SK-N-SH (cell line): ENCODE measurements around the gene RNU6-9. TPM values are rescaled to one million over a fixed set of nuclear protein-coding genes. Genes with fewer than 3 reads are reported as not detected.

Source experiments
- CTCF ChIA-PET: fragments of 300-600, 350-600 bp; formaldehyde crosslinking; extraction: SDS; loops from one replicate; lab custom pipeline; 2021; lab: Yijun Ruan, JAX
- POLR2A ChIA-PET: fragments of 350-600 bp; sonication (Branson Sonifier 250); formaldehyde crosslinking; extraction: SDS; loops from one replicate; lab custom pipeline; 2020; ENCODE audit warnings: antibody characterized with exemption, inconsistent platforms; lab: Yijun Ruan, JAX
- DNase-seq: peaks from one replicate; pipeline ENCODE4 v3.0.0; 2012
- H2AFZ ChIP-seq: fragments of 200-600 bp; sonication (generic); 2 replicates; pipeline ENCODE4 v1.8.1; 2016; ENCODE audit warnings: antibody characterized with exemption, mild to moderate bottlenecking, low read depth
- H3F3A ChIP-seq: fragments of 200-600 bp; sonication (generic); replicated peaks from 2 replicates; pipeline ENCODE3; 2016; ENCODE audit warnings: antibody characterized with exemption, mild to moderate bottlenecking; ENCODE audit not compliant: insufficient read depth
- H3K27ac ChIP-seq, 2 experiments: fragments of 200-500 bp in 1 of 2; fragments of 200-600 bp in 1 of 2; sonication (Bioruptor generic) in 1 of 2; sonication (generic), shearing (Covaris generic) in 1 of 2; 2 replicates each; pipeline versions ENCODE4 v1.5.1 to v1.6.1; 2014 to 2016; ENCODE audit warnings: low read depth in 2 of 2, inconsistent platforms in 1 of 2, low read length in 1 of 2, mild to moderate bottlenecking in 1 of 2, mixed read lengths in 1 of 2
- H3K27me3 ChIP-seq: fragments of 200-600 bp; sonication (generic), shearing (Covaris generic); 2 replicates; pipeline ENCODE4 v1.6.1; 2016; ENCODE audit warnings: mixed run types; ENCODE audit not compliant: insufficient read depth
- H3K36me3 ChIP-seq, 2 experiments: fragments of 200-500 bp in 1 of 2; fragments of 200-600 bp in 1 of 2; sonication (Bioruptor generic) in 1 of 2; sonication (generic) in 1 of 2; replicated peaks in 1 of 2; 2 replicates each; pipeline versions ENCODE3 to v1.5.1; 2014 to 2016; ENCODE audit warnings: low read length in 1 of 2, mild to moderate bottlenecking in 1 of 2; ENCODE audit not compliant: insufficient read depth in 2 of 2, control insufficient read depth in 1 of 2
- H3K4me1 ChIP-seq, 2 experiments: fragments of 200-500 bp in 1 of 2; fragments of 200-600 bp in 1 of 2; sonication (Bioruptor generic) in 1 of 2; sonication (generic), shearing (Covaris generic) in 1 of 2; 2 replicates each; pipeline versions ENCODE4 v1.5.1 to v1.6.1; 2014 to 2016; ENCODE audit warnings: low read depth in 1 of 2, low read length in 1 of 2, mixed run types in 1 of 2; ENCODE audit not compliant: insufficient read depth in 2 of 2, control insufficient read depth in 1 of 2
- H3K4me2 ChIP-seq: fragments of 200-600 bp; sonication (generic), shearing (Covaris generic); 2 replicates; pipeline ENCODE4 v1.6.1; 2017; ENCODE audit warnings: mixed run types
- H3K4me3 ChIP-seq, 2 experiments: fragments of 200-500 bp in 1 of 2; fragments of 200-600 bp in 1 of 2; sonication (Bioruptor generic) in 1 of 2; sonication (generic), shearing (Covaris generic) in 1 of 2; 2 replicates each; pipeline versions ENCODE4 v1.5.1 to v1.8.1; 2014 to 2016; ENCODE audit warnings: low read depth in 2 of 2, inconsistent platforms in 1 of 2, low read length in 1 of 2, mild to moderate bottlenecking in 1 of 2, mixed read lengths in 1 of 2, moderate library complexity in 1 of 2
- H3K79me2 ChIP-seq: fragments of 200-600 bp; sonication (generic); 2 replicates; pipeline ENCODE4 v1.8.1; 2017; ENCODE audit warnings: mild to moderate bottlenecking; ENCODE audit not compliant: insufficient read depth
- H3K9ac ChIP-seq: fragments of 200-600 bp; sonication (generic); 2 replicates; pipeline ENCODE4 v1.6.1; 2017; ENCODE audit warnings: mixed run types
- H3K9me2 ChIP-seq: fragments of 200-600 bp; sonication (generic); 2 replicates; pipeline ENCODE4 v1.6.1; 2017; ENCODE audit warnings: mixed run types
- H3K9me3 ChIP-seq: fragments of 200-600 bp; sonication (generic); 2 replicates; pipeline ENCODE4 v1.6.1; 2017; ENCODE audit warnings: mixed run types, mild to moderate bottlenecking, moderate library complexity
- H4K20me1 ChIP-seq: fragments of 200-600 bp; sonication (generic); 2 replicates; pipeline ENCODE4 v1.6.1; 2017; ENCODE audit warnings: mild to moderate bottlenecking, mixed run types; ENCODE audit not compliant: insufficient read depth
- CTCF ChIP-seq: fragments of 200-600 bp; sonication (generic); IDR thresholded peaks from 2 replicates; pipeline ENCODE4 v1.6.1; 2017; ENCODE audit warnings: antibody characterized with exemption, mild to moderate bottlenecking, moderate library complexity
- ELF1 ChIP-seq: IDR thresholded peaks from 2 replicates; pipeline ENCODE4 v1.4.0; 2012
- EZH2phosphoT487 ChIP-seq: fragments of 200-600 bp; sonication (generic); IDR thresholded peaks from 2 replicates; pipeline ENCODE4 v1.6.1; 2017; ENCODE audit warnings: low read depth, mixed run types, mild to moderate bottlenecking, antibody characterized with exemption, moderate library complexity, borderline replicate concordance
- FOSL2 ChIP-seq: IDR thresholded peaks from 2 replicates; pipeline ENCODE4 v1.4.0; 2012; ENCODE audit warnings: low read depth, mild to moderate bottlenecking, moderate library complexity, borderline replicate concordance
- FOXM1 ChIP-seq: IDR thresholded peaks from 2 replicates; pipeline ENCODE4 v1.4.0; 2012; ENCODE audit warnings: low read depth, mild to moderate bottlenecking
- IRF3 ChIP-seq: fragments of 150-350 bp; IDR thresholded peaks from 2 replicates; pipeline ENCODE4 v1.6.1; 2016; ENCODE audit warnings: mild to moderate bottlenecking, low read depth, low read length
- JUND ChIP-seq: IDR thresholded peaks from 2 replicates; pipeline ENCODE4 v1.4.0; 2012
- MXI1 ChIP-seq: IDR thresholded peaks from 2 replicates; pipeline ENCODE4 v1.6.1; 2012; ENCODE audit warnings: mild to moderate bottlenecking, low read depth, low read length, improper control_type of control experiment
- NFIC ChIP-seq: IDR thresholded peaks from 2 replicates; pipeline ENCODE4 v1.4.0; 2012; ENCODE audit warnings: borderline replicate concordance
- NRF1 ChIP-seq: IDR thresholded peaks from 2 replicates; pipeline ENCODE4 v1.6.1; 2012; ENCODE audit warnings: low read depth, mild to moderate bottlenecking, low read length
- RAD21 ChIP-seq: IDR thresholded peaks from 2 replicates; pipeline ENCODE4 v1.6.1; 2012; ENCODE audit warnings: mild to moderate bottlenecking, low read length
- SIN3A ChIP-seq: IDR thresholded peaks from 2 replicates; pipeline ENCODE4 v1.6.1; 2012; ENCODE audit warnings: low read depth, mild to moderate bottlenecking, low read length, moderate library complexity, borderline replicate concordance
- SMC3 ChIP-seq: IDR thresholded peaks from 2 replicates; pipeline ENCODE4 v1.6.1; 2012; ENCODE audit warnings: low read depth, low read length, improper control_type of control experiment
- TEAD4 ChIP-seq: IDR thresholded peaks from 2 replicates; pipeline ENCODE4 v1.4.0; 2012; ENCODE audit warnings: mild to moderate bottlenecking, borderline replicate concordance; ENCODE audit not compliant: insufficient read depth
- USF1 ChIP-seq: IDR thresholded peaks from 2 replicates; pipeline ENCODE4 v1.4.0; 2012; ENCODE audit warnings: low read depth, borderline replicate concordance
- USF2 ChIP-seq: fragments of 150-350 bp; IDR thresholded peaks from 2 replicates; pipeline ENCODE4 v1.6.1; 2017; ENCODE audit warnings: antibody characterized with exemption, low read length, low read depth, borderline replicate concordance
- YY1 ChIP-seq: IDR thresholded peaks from 2 replicates; pipeline ENCODE4 v1.4.0; 2012; ENCODE audit warnings: low read depth, mild to moderate bottlenecking
- ZBTB33 ChIP-seq: IDR thresholded peaks from 2 replicates; pipeline ENCODE4 v1.4.0; 2012; ENCODE audit warnings: low read depth, borderline replicate concordance
- WGBS: methylation state at CpG from one replicate; pipeline ENCODE4 v1.1.6; 2017; ENCODE audit warnings: low lambda C conversion rate; 5-methylcytosine and 5-hydroxymethylcytosine counted together
- polyA plus RNA-seq, 3 experiments: library from polyadenylated mRNA; depleted of rRNA; stranded (reverse); fragments of >200 nt; gene quantifications; 2 replicates each; pipeline ENCODE4 v1.2.3, GENCODE V29; 2012

The RNU6-9 gene
- polyA plus RNA-seq, 1 of the 3 experiments (the other 2 are of a cell fraction) = not detected

GRCh38 chr19:863315-863620 is 30.0 kb upstream of the RNU6-9 start:
- POLR2A ChIA-PET = interaction anchor here (1.2 kb wide), 1 partner anchor 133 kb away, joined by 3 read pairs; no protein-coding TSS in a partner anchor
- Histone ChIP-seq H3K27ac (no peak overlapping the region), H4K20me1 (no peaks in the 10 kb centered on the region), H3F3A (peaks cover 7% of the 10 kb centered on the region), H3K4me1 (peaks cover 0 to 4% of the 10 kb centered on the region in 2 experiments; a peak in 1 of 4 replicates), H3K9me2 (no peaks in the 10 kb centered on the region), H2AFZ (no peak overlapping the region), H3K36me3 (peaks cover 0 to 9% of the 10 kb centered on the region in 2 experiments), H3K9ac (no peak overlapping the region), H3K9me3 (no peaks in the 10 kb centered on the region), H3K4me2 (no peak overlapping the region), H3K27me3 (peaks cover 18% of the 10 kb centered on the region), H3K79me2 (no peaks in the 10 kb centered on the region), H3K4me3 (no peak overlapping the region)
- TF ChIP-seq CTCF (no peak), YY1 (no peak), FOSL2 (no peak), USF2 (no peak), RAD21 (no peak), TEAD4 (no peak), USF1 (no peak), IRF3 (no peak), EZH2phosphoT487 (no peak), NFIC (no peak), SIN3A (no peak), ELF1 (no peak), SMC3 (no peak), ZBTB33 (no peak), FOXM1 (no peak), MXI1 (no peak), NRF1 (no peak), JUND (no peak)
- CTCF ChIA-PET = interaction anchor here (0.6 to 2.5 kb wide), 40 partner anchors 8 to 218 kb away, joined by 3 to 29 read pairs (median 4); partner anchors contain the start of genes ELANE, KISS1R, MED16 and R3HDM4
- 73% methylated on average over 7 of the region's 7 CpGs for WGBS
- DNase-seq = no peak
